ENCODE measurements around the gene YIF1A.

DNA sequence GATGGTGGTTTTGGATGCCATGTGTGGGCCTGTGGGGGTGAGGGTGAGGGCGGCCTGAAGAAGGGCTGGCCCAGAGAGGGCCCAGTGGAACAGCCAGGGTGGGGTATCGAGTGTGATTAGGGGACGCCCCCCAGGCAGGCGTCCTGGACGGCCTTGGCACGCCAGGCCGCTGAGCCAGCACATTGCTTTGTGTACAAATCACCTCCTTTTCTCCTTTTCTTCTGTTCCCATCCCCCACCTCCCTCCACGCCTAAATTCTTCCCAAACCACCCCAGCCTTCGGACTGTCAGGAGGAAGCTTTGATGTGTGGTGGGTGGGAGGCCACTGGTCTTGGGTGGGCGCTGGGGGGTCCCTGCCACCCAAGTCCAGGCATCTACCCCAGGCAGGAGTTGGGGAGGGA lies 35.7 kb upstream of the YIF1A start:
- TF ChIP-seq, protein P1, sequence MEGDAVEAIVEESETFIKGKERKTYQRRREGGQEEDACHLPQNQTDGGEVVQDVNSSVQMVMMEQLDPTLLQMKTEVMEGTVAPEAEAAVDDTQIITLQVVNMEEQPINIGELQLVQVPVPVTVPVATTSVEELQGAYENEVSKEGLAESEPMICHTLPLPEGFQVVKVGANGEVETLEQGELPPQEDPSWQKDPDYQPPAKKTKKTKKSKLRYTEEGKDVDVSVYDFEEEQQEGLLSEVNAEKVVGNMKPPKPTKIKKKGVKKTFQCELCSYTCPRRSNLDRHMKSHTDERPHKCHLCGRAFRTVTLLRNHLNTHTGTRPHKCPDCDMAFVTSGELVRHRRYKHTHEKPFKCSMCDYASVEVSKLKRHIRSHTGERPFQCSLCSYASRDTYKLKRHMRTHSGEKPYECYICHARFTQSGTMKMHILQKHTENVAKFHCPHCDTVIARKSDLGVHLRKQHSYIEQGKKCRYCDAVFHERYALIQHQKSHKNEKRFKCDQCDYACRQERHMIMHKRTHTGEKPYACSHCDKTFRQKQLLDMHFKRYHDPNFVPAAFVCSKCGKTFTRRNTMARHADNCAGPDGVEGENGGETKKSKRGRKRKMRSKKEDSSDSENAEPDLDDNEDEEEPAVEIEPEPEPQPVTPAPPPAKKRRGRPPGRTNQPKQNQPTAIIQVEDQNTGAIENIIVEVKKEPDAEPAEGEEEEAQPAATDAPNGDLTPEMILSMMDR (IDR thresholded peaks at IDR 0.05; ENCODE audit: extremely low read depth in 1 of 2, insufficient read depth in 1 of 2, low read depth in 1 of 2, low read length in 2 of 2), result no peak
- TF ChIP-seq, protein P2, sequence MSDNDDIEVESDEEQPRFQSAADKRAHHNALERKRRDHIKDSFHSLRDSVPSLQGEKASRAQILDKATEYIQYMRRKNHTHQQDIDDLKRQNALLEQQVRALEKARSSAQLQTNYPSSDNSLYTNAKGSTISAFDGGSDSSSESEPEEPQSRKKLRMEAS (IDR thresholded peaks at IDR 0.05; ENCODE audit: insufficient read depth, insufficient read length), result no peak
- TF ChIP-seq POLR2AphosphoS5 (IDR thresholded peaks at IDR 0.05; ENCODE audit: insufficient read depth, low read depth, low read length), result no peak
- TF ChIP-seq POLR2A (IDR thresholded peaks at IDR 0.05; ENCODE audit: low read depth, low read length), result no peak
- no peak for TF ChIP-seq MYC (IDR thresholded peaks at IDR 0.05; ENCODE audit: low read depth, low read length)
- TF ChIP-seq FOS (IDR thresholded peaks at IDR 0.05; ENCODE audit: borderline replicate concordance, insufficient read depth, low read length), result no peak
